ENCODE measurements around the gene PAGE4. TPM values are rescaled to one million over a fixed set of nuclear protein-coding genes. Genes with fewer than 3 reads are reported as not detected.

The PAGE4 gene
- total RNA-seq, 4 donors from 2014 or later = not detected

DNA sequence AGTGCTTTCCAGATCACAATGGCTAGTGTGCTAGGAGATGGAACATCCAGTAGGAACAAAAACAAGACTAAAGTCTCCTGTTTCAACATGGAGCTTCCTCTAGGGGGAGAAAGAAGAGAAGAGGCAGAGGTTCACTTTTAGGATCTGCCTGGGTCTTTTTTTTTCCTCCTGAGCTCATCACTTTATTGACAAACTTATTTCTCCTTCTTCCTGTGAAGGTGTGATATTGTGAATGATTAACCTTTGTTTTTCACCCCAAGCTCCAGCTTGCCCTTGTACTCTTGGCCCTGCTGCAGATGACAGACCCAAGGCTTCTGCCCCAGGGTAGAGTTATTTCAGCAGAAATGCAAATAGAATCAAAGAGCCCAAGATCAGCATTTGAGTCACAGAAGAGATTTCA lies 13.5 kb downstream of the PAGE4 start:
- intact Hi-C loops (cut with DNase I) = no loop called here

DNA sequence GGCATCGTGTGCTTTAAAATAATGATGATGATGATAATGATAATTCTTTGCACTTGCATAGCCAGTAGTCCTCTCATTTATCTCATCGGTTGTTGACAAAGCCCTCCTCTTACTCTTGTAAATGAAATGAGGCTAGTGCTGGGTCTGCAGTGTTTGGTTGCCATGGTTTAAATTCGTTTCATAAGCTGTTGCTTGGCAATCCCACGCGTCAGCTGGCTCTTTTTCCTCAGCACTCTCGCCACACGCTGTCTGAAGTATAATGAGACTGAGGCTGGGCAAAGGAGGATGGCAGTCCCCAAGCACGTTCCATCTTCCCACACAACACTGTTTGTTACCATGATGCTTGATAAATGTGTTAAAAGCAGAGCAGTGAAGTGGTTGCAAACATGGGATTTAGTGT lies 15.5 kb downstream of the PAGE4 start:
- Histone ChIP-seq H3K27me3 (no peaks in the 10 kb centered on the region), H3K36me3 (no peaks in the 10 kb centered on the region), H3K27ac (no peak overlapping the region), H3K4me3 (no peak overlapping the region), H3K9me3 (no peaks in the 10 kb centered on the region), H3K4me1 (no peaks in the 10 kb centered on the region)
- WGBS, 2 donors = 15 to 51% methylated on average over 8 of the region's 8 CpGs
- no peak for TF ChIP-seq CTCF (IDR thresholded peaks at IDR 0.05)
- no peak for TF ChIP-seq POLR2A (IDR thresholded peaks at IDR 0.05)
- no peak for DNase-seq
- intact Hi-C loops (cut with DNase I) = no loop called here

More for the DNA sequence above, 13.5 kb downstream of the PAGE4 start:
- TF ChIP-seq POLR2A (IDR thresholded peaks at IDR 0.05) (no peak), CTCF (IDR thresholded peaks at IDR 0.05) (no peak)
- Histone ChIP-seq H3K27me3 (no peaks in the 10 kb centered on the region), H3K36me3 (no peaks in the 10 kb centered on the region), H3K27ac (no peak overlapping the region), H3K9me3 (no peaks in the 10 kb centered on the region), H3K4me3 (no peak overlapping the region), H3K4me1 (no peaks in the 10 kb centered on the region)
- DNase-seq = no peak

DNA sequence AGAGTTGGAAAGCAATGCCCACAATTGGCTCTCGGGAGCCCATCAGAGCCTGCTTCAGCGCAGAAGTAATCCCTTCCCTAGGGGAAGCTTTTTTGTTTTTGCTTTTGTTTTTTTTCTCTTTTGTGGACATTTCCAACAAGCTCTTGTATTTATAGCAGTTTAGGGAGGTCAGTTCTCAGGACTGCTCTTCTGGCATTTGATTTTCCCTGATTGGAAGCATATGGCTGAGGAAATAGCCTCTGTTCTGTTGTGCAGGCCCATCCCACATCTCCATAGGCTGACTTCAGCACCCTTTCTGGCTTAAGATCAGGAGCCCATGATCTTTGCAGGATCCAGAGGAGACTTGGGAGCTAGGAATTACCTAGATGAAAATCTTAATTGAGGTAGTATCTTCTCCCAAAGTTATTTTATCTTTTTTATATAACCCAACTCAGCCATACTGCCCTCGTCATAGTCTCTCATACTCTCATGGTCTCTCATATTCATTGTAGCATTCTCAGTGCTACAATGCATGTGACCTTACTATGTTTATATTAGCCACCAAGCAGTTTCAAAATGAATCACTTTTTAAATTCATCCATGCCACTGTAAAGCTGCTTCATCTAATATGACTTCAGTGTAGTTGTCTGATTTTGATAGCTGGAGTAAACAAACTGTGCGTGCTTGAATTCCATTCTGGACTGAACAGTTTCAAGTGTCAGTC lies 16.7 kb downstream of the PAGE4 start:
- intact Hi-C loops (cut with DNase I) = no loop called here
- DNase-seq = no peak
- TF ChIP-seq POLR2A (IDR thresholded peaks at IDR 0.05) = no peak
- H3K9me3 ChIP-seq = no peaks in the 10 kb centered on the region
- WGBS, 2 donors = 62 to 96% methylated on average over 3 to 4 of the region's 4 CpGs
- H3K36me3 ChIP-seq = no peaks in the 10 kb centered on the region
- no peak overlapping the region for H3K4me3 ChIP-seq
- H3K4me1 ChIP-seq = no peaks in the 10 kb centered on the region
- no peak overlapping the region for H3K27ac ChIP-seq
- H3K27me3 ChIP-seq = no peaks in the 10 kb centered on the region

GRCh38 chrX:49846522-49846921 lies 17.4 kb downstream of the PAGE4 start:
- intact Hi-C loops (cut with DNase I) = no loop called here
- Histone ChIP-seq H3K9me3 (no peaks in the 10 kb centered on the region), H3K27ac (no peak overlapping the region), H3K4me1 (no peaks in the 10 kb centered on the region), H3K27me3 (no peaks in the 10 kb centered on the region), H3K36me3 (no peaks in the 10 kb centered on the region), H3K4me3 (no peak overlapping the region)
- no peak for DNase-seq
- TF ChIP-seq CTCF (IDR thresholded peaks at IDR 0.05) (no peak), POLR2A (IDR thresholded peaks at IDR 0.05) (no peak)
- WGBS, 2 donors = 25% methylated on average over 1 of the region's 1 CpG; no CpG with 5 or more reads in 1 of the 2 donors

GRCh38 chrX:49848275-49848674 lies 19.2 kb downstream of the PAGE4 start:
- Histone ChIP-seq H3K27ac (no peak overlapping the region), H3K4me3 (no peak overlapping the region), H3K9me3 (no peaks in the 10 kb centered on the region), H3K36me3 (no peaks in the 10 kb centered on the region), H3K27me3 (no peaks in the 10 kb centered on the region), H3K4me1 (no peaks in the 10 kb centered on the region)
- intact Hi-C loops (cut with DNase I) = no loop called here
- WGBS, 2 donors = 58 to 84% methylated on average over 3 of the region's 3 CpGs
- no peak for DNase-seq
- no peak for TF ChIP-seq POLR2A (IDR thresholded peaks at IDR 0.05)
- TF ChIP-seq CTCF (IDR thresholded peaks at IDR 0.05) = no peak

- Histone ChIP-seq H3K36me3 (no peaks in the 10 kb centered on the region), H3K4me3 (no peak overlapping the region), H3K27me3 (no peaks in the 10 kb centered on the region), H3K9me3 (no peaks in the 10 kb centered on the region), H3K4me1 (no peaks in the 10 kb centered on the region), H3K27ac (no peak overlapping the region)
- DNase-seq = no peak
- intact Hi-C loops (cut with DNase I) = no loop called here
- TF ChIP-seq CTCF (IDR thresholded peaks at IDR 0.05) = no peak
- TF ChIP-seq POLR2A (IDR thresholded peaks at IDR 0.05) = no peak
- 22 to 29% methylated on average over 1 of the region's 1 CpG for WGBS, 2 donors
Observed at GRCh38 chrX:49850028-49850427, 20.9 kb downstream of the PAGE4 start.
